GM21447 (cell line): ENCODE measurements around the gene KIAA0408.
"Not testable (repeated sequence)": the region's sequence is repeated elsewhere in the genome, so short reads cannot be mapped to it uniquely, and the experiment has no call there.

Experiments
- ATAC-seq: cut with Tn5 transposase; IDR thresholded peaks from one replicate; pipeline ENCODE4 v1.9.1; 2021; ENCODE audit not compliant: unreplicated experiment

KIAA0408 gene

GRCh38 chr6:127415096-127415495, 44.1 kb downstream of the KIAA0408 start:
- ATAC-seq: no peak

- ATAC-seq: not testable (repeated sequence)
Observed at GRCh38 chr6:127413123-127413522, 46.1 kb downstream of the KIAA0408 start.

- ATAC-seq: not testable (repeated sequence)
Observed at GRCh38 chr6:127412016-127412415, 47.2 kb downstream of the KIAA0408 start.
